HepG2 (cell line): ENCODE data around the gene RGS1.

Source experiments
- CTCF ChIP-seq: sonication (generic); formaldehyde crosslinking; IDR thresholded peaks from 2 replicates; pipeline ENCODE4 v1.5.0; 2020; ENCODE audit warnings: mild to moderate bottlenecking, missing genetic modification reagents, moderate library complexity
- EP300 ChIP-seq, 3 experiments: sonication (generic) in 1 of 3; formaldehyde crosslinking in 1 of 3; IDR thresholded peaks; 2 replicates each; pipeline versions ENCODE4 v1.5.1 to v1.6.1; 2011 to 2020; ENCODE audit warnings: low read depth in 2 of 3, low read length in 2 of 3, borderline replicate concordance in 1 of 3, improper control_type of control experiment in 1 of 3, mild to moderate bottlenecking in 1 of 3, missing genetic modification reagents in 1 of 3, moderate library complexity in 1 of 3
- EZH2 ChIP-seq: conservative IDR thresholded peaks from 2 replicates; pipeline ENCODE4 v1.6.1; 2012; ENCODE audit warnings: mild to moderate bottlenecking, low read depth, low read length, moderate library complexity
- KDM5A ChIP-seq: fragments of 200-600 bp; sonication (generic); IDR thresholded peaks from 2 replicates; pipeline ENCODE4 v1.7.0; 2018; ENCODE audit warnings: antibody characterized with exemption, mild to moderate bottlenecking, low read length, borderline replicate concordance
- MAFG ChIP-seq: sonication (generic); formaldehyde crosslinking; IDR thresholded peaks from 2 replicates; pipeline ENCODE4 v1.5.1; 2020; ENCODE audit warnings: mild to moderate bottlenecking, missing genetic modification reagents
- REST ChIP-seq, 2 experiments: IDR thresholded peaks; 2 replicates each; pipeline ENCODE4 v1.6.1; 2011 to 2012; ENCODE audit warnings: low read length in 2 of 2, borderline replicate concordance in 1 of 2, low read depth in 1 of 2, mild to moderate bottlenecking in 1 of 2, moderate library complexity in 1 of 2
- SP140L ChIP-seq: sonication (generic); formaldehyde crosslinking; IDR thresholded peaks from 2 replicates; pipeline ENCODE4 v1.4.0; 2020; ENCODE audit warnings: missing genetic modification reagents, borderline replicate concordance
- ZBTB10 ChIP-seq: sonication (generic); formaldehyde crosslinking; IDR thresholded peaks from 2 replicates; pipeline ENCODE4 v1.4.0; 2020; ENCODE audit warnings: missing genetic modification reagents, borderline replicate concordance
- ZFP37 ChIP-seq: sonication (generic); formaldehyde crosslinking; IDR thresholded peaks from 2 replicates; pipeline ENCODE4 v1.4.0; 2020; ENCODE audit warnings: missing genetic modification reagents, borderline replicate concordance
- ZNF446 ChIP-seq: sonication (generic); formaldehyde crosslinking; IDR thresholded peaks from 2 replicates; pipeline ENCODE4 v1.5.0; 2020; ENCODE audit warnings: mild to moderate bottlenecking, missing genetic modification reagents
- ZNF747 ChIP-seq: sonication (generic); formaldehyde crosslinking; IDR thresholded peaks from 2 replicates; pipeline ENCODE4 v1.8.1; 2023; ENCODE audit warnings: missing genetic modification reagents, mild to moderate bottlenecking, borderline replicate concordance

- TF ChIP-seq KDM5A (no peak), CTCF (CRISPR knock-in tag) (no peak), ZBTB10 (CRISPR knock-in tag) (no peak), ZNF446 (no peak), EZH2 (no peak), ZFP37 (no peak), ZNF747 (no peak), REST (IDR thresholded peaks at IDR 0.05; ENCODE audit: borderline replicate concordance in 1 of 2, low read depth in 1 of 2, low read length in 2 of 2) (no peak), SP140L (CRISPR knock-in tag) (no peak), MAFG (CRISPR knock-in tag) (no peak), EP300 (IDR thresholded peaks at IDR 0.05; ENCODE audit: low read depth in 2 of 2, low read length in 2 of 2) (no peak), EP300 (CRISPR knock-in tag; IDR thresholded peaks at IDR 0.05; ENCODE audit: borderline replicate concordance) (no peak)
Observed at GRCh38 chr1:192620071-192620635, 44.6 kb downstream of the RGS1 start.
